GM12878 (cell line): Measurements from ENCODE around the gene SNX4. TPM values are rescaled to one million over a fixed set of nuclear protein-coding genes. Genes with fewer than 3 reads are reported as not detected.

ENCODE experiments used
- ATAC-seq: fragments of 200-7000 bp; cut with Tn5 transposase; 3 replicates; pipeline ENCODE4 v1.9.1; 2020; ENCODE audit warnings: mild to moderate bottlenecking, moderate library complexity
- BruUV-seq: library from RNA; stranded (reverse); fragments of 400-500 nt; replicated peaks from 2 replicates; lab custom pipeline; 2021; lab: Mats Ljungman, UMichigan
- CTCF ChIA-PET: fragments of 300-600 bp; sonication (Branson Sonifier 250); formaldehyde crosslinking; extraction: SDS; loops from one replicate; lab custom pipeline; 2021; ENCODE audit warnings: inconsistent platforms; lab: Yijun Ruan, JAX
- POLR2A ChIA-PET: fragments of 350-600 bp; formaldehyde crosslinking; extraction: SDS; loops from one replicate; lab custom pipeline; 2021; ENCODE audit warnings: inconsistent platforms; lab: Charles Lee
- RAD21 ChIA-PET: fragments of 300-600 bp; sonication (Branson Sonifier 250); formaldehyde crosslinking; loops from one replicate; lab custom pipeline; 2023; ENCODE audit warnings: antibody characterized with exemption; ENCODE audit not compliant: unreplicated experiment; lab: Charles Lee
- SMC1A ChIA-PET: fragments of 300-600 bp; sonication (Branson Sonifier 250); formaldehyde crosslinking; loops from one replicate; lab custom pipeline; 2023; ENCODE audit not compliant: unreplicated experiment, uncharacterized antibody; lab: Charles Lee
- DNase-seq: peaks from one replicate; pipeline ENCODE4 v3.0.0-alpha.2; 2011; ENCODE audit warnings: low read depth, low spot score
- FAIRE-seq: peaks from 3 replicates; lab custom pipeline; 2011; peaks lifted over from hg19 to GRCh38; lab: Jason Lieb, UNC
- H2AFZ ChIP-seq: 2 replicates; pipeline ENCODE4 v1.6.0; 2011; ENCODE audit warnings: low read depth, low read length, control low read depth; ENCODE audit not compliant: control insufficient read depth
- H3K27ac ChIP-seq: 2 replicates; pipeline ENCODE4 v1.5.1; 2011; ENCODE audit warnings: control low read depth; ENCODE audit not compliant: control insufficient read depth, insufficient read depth
- H3K27me3 ChIP-seq, 2 experiments: replicated peaks in 1 of 2; 2 replicates each; pipeline versions ENCODE4 v1.6.0 to v1.6.1; 2011; ENCODE audit warnings: low read length in 1 of 2; ENCODE audit not compliant: control insufficient read depth in 2 of 2, insufficient read depth in 2 of 2
- H3K36me3 ChIP-seq, 2 experiments: 2 replicates each; pipeline ENCODE4 v1.5.1; 2011; ENCODE audit warnings: low read length in 1 of 2; ENCODE audit not compliant: control insufficient read depth in 2 of 2, insufficient read depth in 2 of 2
- H3K4me1 ChIP-seq: 2 replicates; pipeline ENCODE4 v1.6.1; 2011; ENCODE audit warnings: mild to moderate bottlenecking, low read length, moderate library complexity, mixed read lengths; ENCODE audit not compliant: control insufficient read depth, insufficient read depth
- H3K4me2 ChIP-seq: 2 replicates; pipeline ENCODE4 v1.6.0; 2011; ENCODE audit warnings: control low read depth; ENCODE audit not compliant: control insufficient read depth, insufficient read depth
- H3K4me3 ChIP-seq: fragments of 200-600 bp; sonication (generic); 2 replicates; pipeline ENCODE4 v1.5.1; 2016
- H3K79me2 ChIP-seq: 2 replicates; pipeline ENCODE4 v1.6.0; 2011; ENCODE audit warnings: low read length; ENCODE audit not compliant: control insufficient read depth, insufficient read depth
- H3K9ac ChIP-seq: 2 replicates; pipeline ENCODE4 v1.8.0; 2011; ENCODE audit warnings: low read length, control low read depth, mixed read lengths; ENCODE audit not compliant: control insufficient read depth, insufficient read depth
- H3K9me3 ChIP-seq: replicated peaks from 3 replicates; pipeline ENCODE4 v1.5.1; 2011; ENCODE audit warnings: mild to moderate bottlenecking, low read length; ENCODE audit not compliant: control insufficient read depth, insufficient read depth
- H4K20me1 ChIP-seq: 2 replicates; pipeline ENCODE4 v1.6.0; 2011; ENCODE audit not compliant: control insufficient read depth, insufficient read depth
- ASH2L ChIP-seq: fragments of 300-600, 200-600 bp; sonication (generic); IDR thresholded peaks from 2 replicates; pipeline ENCODE4 v1.6.1; 2017; ENCODE audit warnings: low read depth, mild to moderate bottlenecking, borderline replicate concordance
- BMI1 ChIP-seq: fragments of 450-650 bp; IDR thresholded peaks from 2 replicates; pipeline ENCODE4 v1.6.1; 2016; ENCODE audit warnings: mild to moderate bottlenecking, moderate library complexity, borderline replicate concordance
- CBX5 ChIP-seq: sonication (generic); IDR thresholded peaks from 2 replicates; pipeline ENCODE4 v1.6.1; 2016; ENCODE audit warnings: low read depth, moderate library complexity, mild to moderate bottlenecking, inconsistent platforms
- IKZF2 ChIP-seq, 2 experiments: fragments of 450-650 bp; IDR thresholded peaks; 2 replicates each; pipeline ENCODE4 v1.6.1; 2017; ENCODE audit warnings: mild to moderate bottlenecking in 2 of 2, moderate library complexity in 2 of 2
- IRF5 ChIP-seq: fragments of 450-650 bp; IDR thresholded peaks from 2 replicates; pipeline ENCODE4 v1.6.1; 2017; ENCODE audit warnings: borderline replicate concordance
- NFYB ChIP-seq: IDR thresholded peaks from 2 replicates; pipeline ENCODE4 v1.6.1; 2011; ENCODE audit warnings: low read depth, mild to moderate bottlenecking, low read length, improper control_type of control experiment, moderate library complexity; ENCODE audit not compliant: insufficient read depth
- PAX8 ChIP-seq: fragments of 450-650 bp; IDR thresholded peaks from 2 replicates; pipeline ENCODE4 v1.6.1; 2017; ENCODE audit warnings: mild to moderate bottlenecking, moderate library complexity
- PKNOX1 ChIP-seq: fragments of 450-650 bp; IDR thresholded peaks from 2 replicates; pipeline ENCODE4 v1.6.1; 2016; ENCODE audit warnings: mild to moderate bottlenecking
- RELB ChIP-seq: fragments of 450-650 bp; IDR thresholded peaks from 2 replicates; pipeline ENCODE4 v1.6.1; 2017; ENCODE audit warnings: low read depth, mild to moderate bottlenecking, moderate library complexity
- RFX5 ChIP-seq: IDR thresholded peaks from 2 replicates; pipeline ENCODE4 v1.6.1; 2011; ENCODE audit warnings: low read depth, low read length, improper control_type of control experiment
- ZBTB33 ChIP-seq: fragments of 450-650 bp; IDR thresholded peaks from 2 replicates; pipeline ENCODE4 v1.6.1; 2017; ENCODE audit warnings: mild to moderate bottlenecking
- whole genome bisulfite sequencing: methylation state at CpG from one replicate; pipeline ENCODE4 v1.1.6; 2016; ENCODE audit warnings: low lambda C conversion rate; ENCODE audit not compliant: insufficient replicate concordance, insufficient coverage; ENCODE audit errors: missing lambda C conversion rate; 5-methylcytosine and 5-hydroxymethylcytosine counted together
- in situ Hi-C: fragments of 300-500 bp; cut with MboI; formaldehyde crosslinking; loops from 9 replicates; pipeline ENCODE4 v1.14.3; 2018; ENCODE audit warnings: mixed read lengths
- intact Hi-C: fragments of 100-400 bp; cut with micrococcal nuclease; formaldehyde crosslinking; loops from one replicate; pipeline ENCODE4 v1.14.2; 2022; ENCODE audit not compliant: unreplicated experiment
- polyA plus RNA-seq, 11 experiments: library from polyadenylated mRNA; depleted of rRNA in 4 of 11; unstranded in 6 of 11; stranded (reverse) in 5 of 11; fragments of >200 nt; fragmentation: Nextera tagmentation in 4 of 11; fragmentation: Illumina TruSeq in 1 of 11; extraction: Ambion mirVana in 4 of 11; extraction: Trizol in 1 of 11; gene quantifications; 1 replicate in 1 of 11; 2 replicates in 10 of 11; pipeline versions ENCODE4 v1.2.1 to v1.2.3, GENCODE V29; 2011 to 2016; ENCODE audit warnings: inconsistent platforms in 2 of 11, missing spikeins in 2 of 11, low read depth in 1 of 11
- total RNA-seq, 4 experiments: library from RNA; depleted of rRNA in 3 of 4; stranded (reverse); fragments of >200 nt in 3 of 4; fragmentation: Illumina TruSeq in 1 of 4; extraction: Trizol in 1 of 4; gene quantifications; 2 replicates each; pipeline versions ENCODE4 v1.2.1 to v1.2.3, GENCODE V29; 2013 to 2021
- TF ChIP-seq, protein P1 (sequence below): IDR thresholded peaks from 2 replicates; pipeline ENCODE4 v1.6.1; 2011; ENCODE audit warnings: borderline replicate concordance, low read depth, mild to moderate bottlenecking, moderate library complexity, mixed read lengths, low read length; ENCODE audit not compliant: insufficient read depth; ENCODE audit errors: extremely low read length
- TF ChIP-seq, protein P2 (sequence below): fragments of 450-650 bp; IDR thresholded peaks from 2 replicates; pipeline ENCODE4 v1.6.1; 2017; ENCODE audit warnings: mild to moderate bottlenecking, moderate library complexity

The SNX4 gene
- total and polyA plus RNA-seq, 10 of the 15 experiments (the other 5 are each of a cell fraction or from before 2014, with no cell fraction given) = 33.4 to 94.5 (median 60.5) TPM

DNA sequence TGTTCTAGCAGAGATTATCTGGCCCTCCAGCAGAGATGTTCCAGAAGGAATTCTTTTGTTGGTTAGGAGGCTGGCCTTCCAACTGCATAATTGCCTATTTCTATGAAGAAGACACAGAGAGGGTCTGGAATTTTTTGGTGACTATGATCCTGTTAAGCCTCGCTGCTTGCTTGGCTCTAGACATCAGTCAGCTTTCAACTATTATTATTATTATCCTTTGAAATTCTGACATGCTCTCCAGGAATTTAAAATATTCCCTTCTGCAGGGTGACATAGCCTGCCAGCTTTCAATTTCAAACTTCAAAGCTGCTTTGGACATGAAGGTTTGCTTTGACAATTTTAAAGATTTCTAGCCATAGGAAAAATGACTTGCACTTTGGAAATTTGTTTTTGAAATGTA lies 118.6 kb downstream of the SNX4 start:
- Histone ChIP-seq H3K4me3 (no peak overlapping the region), H3K4me2 (no peak overlapping the region), H3K9me3 (peaks cover 6% of the 10 kb centered on the region; the same call in 2 of the 3 replicates), H3K27ac (no peak overlapping the region), H3K36me3 (no peaks in the 10 kb centered on the region), H3K27me3 (no peaks in the 10 kb centered on the region), H3K79me2 (no peaks in the 10 kb centered on the region), H3K9ac (no peak overlapping the region), H2AFZ (no peak overlapping the region), H4K20me1 (no peaks in the 10 kb centered on the region), H3K4me1 (no peaks in the 10 kb centered on the region)
- POLR2A ChIA-PET = no interaction called here
- CTCF ChIA-PET = no interaction called here
- BruUV-seq = no TSS peak
- WGBS = 25% methylated on average over 1 of the region's 1 CpG
- ATAC-seq (no peak), FAIRE-seq (no peak), DNase-seq (no peak)
- in situ Hi-C loops (no loop called here), intact Hi-C loops (no loop called here)
- SMC1A ChIA-PET = interaction anchor here (1.6 kb wide), 1 partner anchor 44 kb away, joined by 4 read pairs; no protein-coding TSS in a partner anchor
- RAD21 ChIA-PET = no interaction called here
- no peak for TF ChIP-seq NFYB
- TF ChIP-seq, protein P1, sequence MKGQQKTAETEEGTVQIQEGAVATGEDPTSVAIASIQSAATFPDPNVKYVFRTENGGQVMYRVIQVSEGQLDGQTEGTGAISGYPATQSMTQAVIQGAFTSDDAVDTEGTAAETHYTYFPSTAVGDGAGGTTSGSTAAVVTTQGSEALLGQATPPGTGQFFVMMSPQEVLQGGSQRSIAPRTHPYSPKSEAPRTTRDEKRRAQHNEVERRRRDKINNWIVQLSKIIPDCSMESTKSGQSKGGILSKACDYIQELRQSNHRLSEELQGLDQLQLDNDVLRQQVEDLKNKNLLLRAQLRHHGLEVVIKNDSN = no peak
- no peak for TF ChIP-seq RELB
- TF ChIP-seq PAX8 = no peak
- TF ChIP-seq PKNOX1 = no peak
- no peak for TF ChIP-seq BMI1
- TF ChIP-seq, protein P2, sequence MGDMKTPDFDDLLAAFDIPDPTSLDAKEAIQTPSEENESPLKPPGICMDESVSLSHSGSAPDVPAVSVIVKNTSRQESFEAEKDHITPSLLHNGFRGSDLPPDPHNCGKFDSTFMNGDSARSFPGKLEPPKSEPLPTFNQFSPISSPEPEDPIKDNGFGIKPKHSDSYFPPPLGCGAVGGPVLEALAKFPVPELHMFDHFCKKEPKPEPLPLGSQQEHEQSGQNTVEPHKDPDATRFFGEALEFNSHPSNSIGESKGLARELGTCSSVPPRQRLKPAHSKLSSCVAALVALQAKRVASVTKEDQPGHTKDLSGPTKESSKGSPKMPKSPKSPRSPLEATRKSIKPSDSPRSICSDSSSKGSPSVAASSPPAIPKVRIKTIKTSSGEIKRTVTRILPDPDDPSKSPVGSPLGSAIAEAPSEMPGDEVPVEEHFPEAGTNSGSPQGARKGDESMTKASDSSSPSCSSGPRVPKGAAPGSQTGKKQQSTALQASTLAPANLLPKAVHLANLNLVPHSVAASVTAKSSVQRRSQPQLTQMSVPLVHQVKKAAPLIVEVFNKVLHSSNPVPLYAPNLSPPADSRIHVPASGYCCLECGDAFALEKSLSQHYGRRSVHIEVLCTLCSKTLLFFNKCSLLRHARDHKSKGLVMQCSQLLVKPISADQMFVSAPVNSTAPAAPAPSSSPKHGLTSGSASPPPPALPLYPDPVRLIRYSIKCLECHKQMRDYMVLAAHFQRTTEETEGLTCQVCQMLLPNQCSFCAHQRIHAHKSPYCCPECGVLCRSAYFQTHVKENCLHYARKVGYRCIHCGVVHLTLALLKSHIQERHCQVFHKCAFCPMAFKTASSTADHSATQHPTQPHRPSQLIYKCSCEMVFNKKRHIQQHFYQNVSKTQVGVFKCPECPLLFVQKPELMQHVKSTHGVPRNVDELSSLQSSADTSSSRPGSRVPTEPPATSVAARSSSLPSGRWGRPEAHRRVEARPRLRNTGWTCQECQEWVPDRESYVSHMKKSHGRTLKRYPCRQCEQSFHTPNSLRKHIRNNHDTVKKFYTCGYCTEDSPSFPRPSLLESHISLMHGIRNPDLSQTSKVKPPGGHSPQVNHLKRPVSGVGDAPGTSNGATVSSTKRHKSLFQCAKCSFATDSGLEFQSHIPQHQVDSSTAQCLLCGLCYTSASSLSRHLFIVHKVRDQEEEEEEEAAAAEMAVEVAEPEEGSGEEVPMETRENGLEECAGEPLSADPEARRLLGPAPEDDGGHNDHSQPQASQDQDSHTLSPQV = no peak
- TF ChIP-seq ASH2L = no peak
- TF ChIP-seq IKZF2 (IDR thresholded peaks at IDR 0.05) = no peak
- TF ChIP-seq IRF5 = no peak
- no peak for TF ChIP-seq ZBTB33
- TF ChIP-seq CBX5 = no peak
- no peak for TF ChIP-seq RFX5
